Neural cell (in vitro differentiated cells): ENCODE data around the gene HOXC6.

Source experiments
- TF ChIP-seq, protein P1 (sequence below): fragments of 450-650 bp; IDR thresholded peaks from 2 replicates; pipeline ENCODE4 v1.5.1; 2014; ENCODE audit warnings: antibody characterized with exemption, mild to moderate bottlenecking, moderate library complexity; ENCODE audit not compliant: poor library complexity, severe bottlenecking
- TF ChIP-seq, protein P2 (sequence below): IDR thresholded peaks from 2 replicates; pipeline ENCODE4 v1.6.1; 2012; ENCODE audit warnings: borderline replicate concordance

DNA sequence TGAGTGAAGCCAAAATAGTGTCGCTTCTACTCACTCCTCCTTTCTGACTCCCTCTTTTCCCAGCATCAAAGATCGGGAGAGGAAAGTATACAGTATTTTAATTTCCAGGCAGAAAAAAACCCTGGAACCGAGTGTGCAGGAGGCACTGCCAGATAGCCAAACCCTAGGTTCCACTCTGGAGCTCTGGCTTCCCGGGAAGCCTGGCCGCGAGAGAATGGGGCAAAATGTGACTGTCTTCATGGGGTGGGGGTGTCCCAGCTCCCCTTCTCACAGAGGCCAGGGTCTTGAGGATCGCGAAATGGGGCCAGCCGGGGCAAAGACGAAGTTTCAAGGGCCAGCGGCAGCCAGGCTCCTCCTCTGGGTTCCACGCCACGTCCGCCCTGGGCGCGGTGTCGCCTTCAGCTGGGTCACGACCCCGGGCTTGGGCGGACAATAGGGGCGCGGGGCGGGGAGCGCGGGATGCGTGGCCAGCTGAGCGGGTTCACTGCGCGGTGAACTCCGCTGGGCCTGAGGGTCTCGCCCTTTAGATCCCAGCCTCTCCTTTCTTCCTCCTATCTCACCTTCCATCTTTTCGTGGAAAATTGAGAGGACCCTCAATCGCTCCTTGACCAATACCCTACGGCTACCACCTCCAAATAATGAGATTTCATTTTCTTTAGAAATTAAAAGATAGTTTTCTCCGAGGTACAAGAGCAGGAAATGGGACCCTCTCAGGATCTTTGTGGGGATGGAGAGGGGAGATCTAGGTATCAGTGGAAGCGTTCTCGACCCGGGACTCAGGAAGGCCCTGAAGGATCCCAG lies 32.1 kb downstream of the HOXC6 start:
- TF ChIP-seq, protein P1, sequence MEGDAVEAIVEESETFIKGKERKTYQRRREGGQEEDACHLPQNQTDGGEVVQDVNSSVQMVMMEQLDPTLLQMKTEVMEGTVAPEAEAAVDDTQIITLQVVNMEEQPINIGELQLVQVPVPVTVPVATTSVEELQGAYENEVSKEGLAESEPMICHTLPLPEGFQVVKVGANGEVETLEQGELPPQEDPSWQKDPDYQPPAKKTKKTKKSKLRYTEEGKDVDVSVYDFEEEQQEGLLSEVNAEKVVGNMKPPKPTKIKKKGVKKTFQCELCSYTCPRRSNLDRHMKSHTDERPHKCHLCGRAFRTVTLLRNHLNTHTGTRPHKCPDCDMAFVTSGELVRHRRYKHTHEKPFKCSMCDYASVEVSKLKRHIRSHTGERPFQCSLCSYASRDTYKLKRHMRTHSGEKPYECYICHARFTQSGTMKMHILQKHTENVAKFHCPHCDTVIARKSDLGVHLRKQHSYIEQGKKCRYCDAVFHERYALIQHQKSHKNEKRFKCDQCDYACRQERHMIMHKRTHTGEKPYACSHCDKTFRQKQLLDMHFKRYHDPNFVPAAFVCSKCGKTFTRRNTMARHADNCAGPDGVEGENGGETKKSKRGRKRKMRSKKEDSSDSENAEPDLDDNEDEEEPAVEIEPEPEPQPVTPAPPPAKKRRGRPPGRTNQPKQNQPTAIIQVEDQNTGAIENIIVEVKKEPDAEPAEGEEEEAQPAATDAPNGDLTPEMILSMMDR = no peak
- TF ChIP-seq, protein P2, sequence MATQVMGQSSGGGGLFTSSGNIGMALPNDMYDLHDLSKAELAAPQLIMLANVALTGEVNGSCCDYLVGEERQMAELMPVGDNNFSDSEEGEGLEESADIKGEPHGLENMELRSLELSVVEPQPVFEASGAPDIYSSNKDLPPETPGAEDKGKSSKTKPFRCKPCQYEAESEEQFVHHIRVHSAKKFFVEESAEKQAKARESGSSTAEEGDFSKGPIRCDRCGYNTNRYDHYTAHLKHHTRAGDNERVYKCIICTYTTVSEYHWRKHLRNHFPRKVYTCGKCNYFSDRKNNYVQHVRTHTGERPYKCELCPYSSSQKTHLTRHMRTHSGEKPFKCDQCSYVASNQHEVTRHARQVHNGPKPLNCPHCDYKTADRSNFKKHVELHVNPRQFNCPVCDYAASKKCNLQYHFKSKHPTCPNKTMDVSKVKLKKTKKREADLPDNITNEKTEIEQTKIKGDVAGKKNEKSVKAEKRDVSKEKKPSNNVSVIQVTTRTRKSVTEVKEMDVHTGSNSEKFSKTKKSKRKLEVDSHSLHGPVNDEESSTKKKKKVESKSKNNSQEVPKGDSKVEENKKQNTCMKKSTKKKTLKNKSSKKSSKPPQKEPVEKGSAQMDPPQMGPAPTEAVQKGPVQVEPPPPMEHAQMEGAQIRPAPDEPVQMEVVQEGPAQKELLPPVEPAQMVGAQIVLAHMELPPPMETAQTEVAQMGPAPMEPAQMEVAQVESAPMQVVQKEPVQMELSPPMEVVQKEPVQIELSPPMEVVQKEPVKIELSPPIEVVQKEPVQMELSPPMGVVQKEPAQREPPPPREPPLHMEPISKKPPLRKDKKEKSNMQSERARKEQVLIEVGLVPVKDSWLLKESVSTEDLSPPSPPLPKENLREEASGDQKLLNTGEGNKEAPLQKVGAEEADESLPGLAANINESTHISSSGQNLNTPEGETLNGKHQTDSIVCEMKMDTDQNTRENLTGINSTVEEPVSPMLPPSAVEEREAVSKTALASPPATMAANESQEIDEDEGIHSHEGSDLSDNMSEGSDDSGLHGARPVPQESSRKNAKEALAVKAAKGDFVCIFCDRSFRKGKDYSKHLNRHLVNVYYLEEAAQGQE = no peak
